Mammary epithelial cell (primary cell): ENCODE measurements around the gene STON2.

Experiments
- CTCF ChIP-seq, 2 donors: IDR thresholded peaks in 1 of 2; conservative IDR thresholded peaks in 1 of 2; 2 replicates each; pipeline ENCODE4 v1.5.1; 2011 to 2012; ENCODE audit warnings: inconsistent platforms in 2 of 2, low read length in 2 of 2, mild to moderate bottlenecking in 2 of 2, control low read depth in 1 of 2, low read depth in 1 of 2; ENCODE audit not compliant: insufficient read depth in 1 of 2; ENCODE audit errors: extremely low read depth in 1 of 2
- EZH2 ChIP-seq: IDR thresholded peaks from 2 replicates; pipeline ENCODE4 v1.6.1; 2012; ENCODE audit warnings: low read length, inconsistent platforms, borderline replicate concordance

- TF ChIP-seq CTCF (conservative IDR thresholded peaks at IDR 0.05 in 1 of 2, IDR thresholded peaks at IDR 0.05 in 1 of 2; ENCODE audit: extremely low read depth in 1 of 2, insufficient read depth in 1 of 2, low read depth in 1 of 2, low read length in 2 of 2) = no peak
- no peak for TF ChIP-seq EZH2
Observed at GRCh38 chr14:81273521-81273920, 126.6 kb downstream of the STON2 start.
